PFSK-1 (cell line): ENCODE data around the gene SEPTIN11.

Source experiments
- FOXP2 ChIP-seq: optimal IDR thresholded peaks from 2 replicates; pipeline ENCODE3; 2011; ENCODE audit warnings: borderline replicate concordance, control low read depth, inconsistent platforms; ENCODE audit not compliant: insufficient read depth; ENCODE audit errors: extremely low read length, extremely low read depth
- POLR2AphosphoS5 ChIP-seq: IDR thresholded peaks from 2 replicates; pipeline ENCODE4 v1.6.1; 2012; ENCODE audit warnings: low read depth, mild to moderate bottlenecking, control low read depth, low read length, moderate library complexity
- SIN3A ChIP-seq: IDR thresholded peaks from 2 replicates; pipeline ENCODE4 v1.6.1; 2012; ENCODE audit warnings: mild to moderate bottlenecking, low read length, moderate library complexity, borderline replicate concordance; ENCODE audit not compliant: insufficient read depth
- TAF1 ChIP-seq: IDR thresholded peaks from 2 replicates; pipeline ENCODE4 v1.6.1; 2012; ENCODE audit warnings: low read length, control low read depth, borderline replicate concordance; ENCODE audit not compliant: insufficient read depth
- TF ChIP-seq, protein P1 (sequence below), 2 experiments: IDR thresholded peaks; 2 replicates each; pipeline versions ENCODE4 v1.6.1 to v1.8.0; 2011 to 2012; ENCODE audit warnings: low read depth in 2 of 2, low read length in 2 of 2, control low read depth in 1 of 2, inconsistent platforms in 1 of 2, mild to moderate bottlenecking in 1 of 2, moderate library complexity in 1 of 2; ENCODE audit not compliant: insufficient read depth in 1 of 2

Gene SEPTIN11

DNA sequence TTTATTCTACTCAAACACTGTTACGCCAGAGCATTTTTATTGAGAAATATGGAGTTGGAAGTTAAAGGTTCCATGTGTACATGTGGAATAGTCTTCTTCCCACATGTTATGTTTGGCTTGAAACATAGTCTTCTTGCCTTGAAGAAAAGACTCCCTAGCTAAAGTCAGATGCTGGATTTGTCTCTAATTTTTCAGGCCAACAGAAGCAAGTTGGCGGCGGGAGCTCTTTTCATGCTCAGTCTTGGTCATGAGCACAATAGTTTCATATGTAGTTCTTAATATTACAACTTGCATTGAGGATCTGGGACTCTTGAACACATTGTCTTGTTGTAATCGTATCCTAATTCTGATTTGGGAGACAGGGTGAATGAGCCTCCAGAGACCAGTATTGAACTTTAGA is 19.4 kb downstream of the SEPTIN11 start:
- TF ChIP-seq POLR2AphosphoS5: no peak
- TF ChIP-seq FOXP2: no peak
- TF ChIP-seq TAF1: no peak
- TF ChIP-seq, protein P1, sequence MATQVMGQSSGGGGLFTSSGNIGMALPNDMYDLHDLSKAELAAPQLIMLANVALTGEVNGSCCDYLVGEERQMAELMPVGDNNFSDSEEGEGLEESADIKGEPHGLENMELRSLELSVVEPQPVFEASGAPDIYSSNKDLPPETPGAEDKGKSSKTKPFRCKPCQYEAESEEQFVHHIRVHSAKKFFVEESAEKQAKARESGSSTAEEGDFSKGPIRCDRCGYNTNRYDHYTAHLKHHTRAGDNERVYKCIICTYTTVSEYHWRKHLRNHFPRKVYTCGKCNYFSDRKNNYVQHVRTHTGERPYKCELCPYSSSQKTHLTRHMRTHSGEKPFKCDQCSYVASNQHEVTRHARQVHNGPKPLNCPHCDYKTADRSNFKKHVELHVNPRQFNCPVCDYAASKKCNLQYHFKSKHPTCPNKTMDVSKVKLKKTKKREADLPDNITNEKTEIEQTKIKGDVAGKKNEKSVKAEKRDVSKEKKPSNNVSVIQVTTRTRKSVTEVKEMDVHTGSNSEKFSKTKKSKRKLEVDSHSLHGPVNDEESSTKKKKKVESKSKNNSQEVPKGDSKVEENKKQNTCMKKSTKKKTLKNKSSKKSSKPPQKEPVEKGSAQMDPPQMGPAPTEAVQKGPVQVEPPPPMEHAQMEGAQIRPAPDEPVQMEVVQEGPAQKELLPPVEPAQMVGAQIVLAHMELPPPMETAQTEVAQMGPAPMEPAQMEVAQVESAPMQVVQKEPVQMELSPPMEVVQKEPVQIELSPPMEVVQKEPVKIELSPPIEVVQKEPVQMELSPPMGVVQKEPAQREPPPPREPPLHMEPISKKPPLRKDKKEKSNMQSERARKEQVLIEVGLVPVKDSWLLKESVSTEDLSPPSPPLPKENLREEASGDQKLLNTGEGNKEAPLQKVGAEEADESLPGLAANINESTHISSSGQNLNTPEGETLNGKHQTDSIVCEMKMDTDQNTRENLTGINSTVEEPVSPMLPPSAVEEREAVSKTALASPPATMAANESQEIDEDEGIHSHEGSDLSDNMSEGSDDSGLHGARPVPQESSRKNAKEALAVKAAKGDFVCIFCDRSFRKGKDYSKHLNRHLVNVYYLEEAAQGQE (IDR thresholded peaks at IDR 0.05; ENCODE audit: insufficient read depth in 1 of 2, low read depth in 2 of 2, low read length in 2 of 2): no peak
- TF ChIP-seq SIN3A: no peak

DNA sequence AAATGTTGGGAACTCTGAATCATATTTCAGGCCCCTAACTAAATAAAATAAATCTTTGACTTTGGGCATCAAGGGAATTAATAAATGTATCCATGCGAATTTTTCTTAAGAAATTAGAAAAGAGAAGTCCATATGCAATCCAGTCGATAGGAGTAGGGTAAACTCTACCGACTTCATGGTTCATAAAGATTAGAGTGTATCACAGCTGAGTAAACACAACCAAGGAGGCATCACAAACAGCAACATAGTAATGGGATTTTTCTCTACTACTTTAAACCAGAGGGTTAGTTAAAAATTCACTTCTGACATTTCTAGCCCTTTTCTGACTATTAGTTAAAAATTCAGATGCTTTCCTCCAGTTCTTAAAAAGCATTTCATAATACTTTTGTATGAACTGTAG is 19.9 kb downstream of the SEPTIN11 start:
- no peak for TF ChIP-seq SIN3A
- TF ChIP-seq TAF1: no peak
- TF ChIP-seq FOXP2: no peak
- TF ChIP-seq, protein P1 (IDR thresholded peaks at IDR 0.05; ENCODE audit: insufficient read depth in 1 of 2, low read depth in 2 of 2, low read length in 2 of 2): no peak
- TF ChIP-seq POLR2AphosphoS5: no peak

DNA sequence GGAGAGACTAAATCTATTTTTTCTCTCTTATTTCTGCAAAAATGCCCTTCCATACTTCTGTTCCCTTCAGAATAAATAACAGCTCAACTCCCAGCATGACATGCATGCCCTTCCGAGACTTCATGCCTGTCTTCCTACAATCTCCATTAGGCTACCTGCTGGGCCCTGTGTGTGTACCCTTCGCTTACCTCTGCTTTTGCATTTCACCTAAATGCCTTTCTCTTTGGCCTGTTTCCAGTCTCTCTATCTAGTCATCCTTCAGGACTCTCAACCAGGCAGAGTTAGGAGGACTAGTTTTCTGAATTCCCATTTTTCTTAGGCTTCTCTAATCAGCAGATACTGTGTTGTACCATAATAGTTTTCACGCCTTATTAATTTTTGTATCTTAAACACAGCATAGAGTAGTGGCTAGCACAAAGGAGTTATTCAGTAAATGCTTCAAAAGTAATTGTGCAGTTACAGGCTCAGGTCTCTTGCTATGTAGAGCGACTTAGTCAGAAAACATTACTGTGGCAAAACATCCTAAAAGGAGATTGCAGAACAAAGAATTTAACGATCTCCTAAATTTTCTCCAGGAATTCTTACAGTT is 20.5 kb downstream of the SEPTIN11 start:
- TF ChIP-seq FOXP2 (no peak), TAF1 (no peak), POLR2AphosphoS5 (no peak), SIN3A (no peak)
- TF ChIP-seq, protein P1 (IDR thresholded peaks at IDR 0.05; ENCODE audit: insufficient read depth in 1 of 2, low read depth in 2 of 2, low read length in 2 of 2): no peak

DNA sequence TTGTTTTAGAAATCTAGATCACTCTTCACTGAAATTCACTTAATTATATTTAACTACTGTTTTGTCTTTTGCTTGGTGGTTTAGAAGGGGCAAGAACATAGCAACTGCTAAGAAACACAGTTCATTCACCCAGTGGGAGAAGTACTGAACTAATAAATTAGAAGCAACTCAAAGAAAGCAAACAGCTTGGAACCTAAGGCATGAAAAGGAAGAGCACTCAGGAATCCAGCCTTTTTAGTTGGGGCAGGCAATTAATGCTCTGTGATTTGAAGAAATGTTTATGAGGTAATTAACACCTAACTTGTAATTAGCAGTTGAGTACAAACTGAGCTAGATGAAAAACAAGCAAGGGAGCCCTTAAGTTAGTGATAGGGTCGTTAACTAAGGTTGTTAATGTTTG is 22.8 kb downstream of the SEPTIN11 start:
- TF ChIP-seq FOXP2 (no peak), TAF1 (no peak), POLR2AphosphoS5 (no peak), SIN3A (no peak)
- TF ChIP-seq, protein P1 (IDR thresholded peaks at IDR 0.05; ENCODE audit: insufficient read depth in 1 of 2, low read depth in 2 of 2, low read length in 2 of 2): no peak

DNA sequence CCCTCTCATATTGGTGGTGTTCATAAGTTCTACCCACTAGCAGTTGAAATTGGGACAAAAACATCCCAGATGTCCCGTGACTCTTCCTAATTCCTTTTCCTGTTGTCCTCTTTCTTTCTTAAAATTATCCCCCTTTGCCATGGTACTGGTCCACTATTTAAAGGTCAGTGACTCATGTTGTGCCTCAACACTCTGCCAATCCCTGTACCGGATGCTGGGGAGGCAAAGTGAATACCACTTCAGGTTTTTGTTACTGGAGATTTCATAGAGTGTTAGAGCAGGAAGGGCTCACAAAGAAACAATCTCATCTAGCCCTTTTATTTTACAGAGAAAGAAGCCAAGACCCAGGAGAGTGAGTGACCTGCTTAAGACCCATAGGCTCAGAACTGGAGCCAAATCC is 24.6 kb downstream of the SEPTIN11 start:
- TF ChIP-seq SIN3A: no peak
- no peak for TF ChIP-seq TAF1
- TF ChIP-seq, protein P1 (IDR thresholded peaks at IDR 0.05; ENCODE audit: insufficient read depth in 1 of 2, low read depth in 2 of 2, low read length in 2 of 2): no peak
- no peak for TF ChIP-seq FOXP2
- TF ChIP-seq POLR2AphosphoS5: no peak
